Hematopoietic multipotent progenitor cell treated with erythropoietin and hydrocortisone succinate and interleukin-3 and kit ligand, for 8 days (in vitro differentiated cells): Measurements from ENCODE around the gene SLCO4A1.

ENCODE experiments used
- DNase-seq: peaks from one replicate; pipeline ENCODE4 v3.0.0-alpha.2; 2015

SLCO4A1 gene

DNA sequence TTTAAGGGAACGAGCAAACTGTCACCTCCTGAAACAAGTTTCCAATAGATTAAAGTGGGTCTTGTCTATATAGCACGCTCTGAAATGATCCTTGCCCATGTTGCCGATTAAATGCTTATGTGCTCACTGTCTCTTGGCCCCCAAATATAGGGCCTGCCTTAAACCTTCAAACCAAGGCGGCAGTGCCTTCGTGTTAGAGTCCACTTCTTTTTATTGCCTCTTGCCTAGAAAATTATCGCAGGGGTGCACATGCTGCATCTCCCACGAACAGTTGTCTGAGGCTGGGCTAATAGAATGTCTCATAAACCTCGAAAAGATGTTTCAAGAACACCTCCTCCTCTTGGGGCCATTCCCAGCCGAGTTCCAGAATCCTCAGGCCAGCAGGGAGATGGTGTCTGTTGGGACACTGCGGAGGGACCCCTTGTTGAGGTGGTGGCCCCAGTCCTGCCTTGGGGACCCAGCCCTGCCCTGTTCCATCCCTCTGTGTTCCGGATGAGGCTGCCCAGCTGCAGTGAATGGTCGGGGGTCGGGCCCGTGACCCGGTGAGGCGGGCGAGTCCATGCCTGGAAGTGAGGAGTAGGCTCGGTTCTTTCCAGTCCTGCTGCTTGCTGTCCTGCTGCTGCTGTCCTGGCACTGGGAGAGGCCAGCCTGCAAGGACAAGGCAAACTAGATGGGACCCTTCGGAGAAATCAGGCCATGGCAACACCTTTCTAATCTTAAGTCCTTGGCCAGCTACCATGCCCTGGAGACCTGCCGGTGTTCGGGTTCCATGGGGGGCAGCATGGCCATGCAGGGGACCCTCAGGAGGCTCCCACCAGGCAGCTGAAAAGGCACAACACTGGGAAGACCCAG, 34.7 kb upstream of the SLCO4A1 start:
- DNase-seq = no peak

DNA sequence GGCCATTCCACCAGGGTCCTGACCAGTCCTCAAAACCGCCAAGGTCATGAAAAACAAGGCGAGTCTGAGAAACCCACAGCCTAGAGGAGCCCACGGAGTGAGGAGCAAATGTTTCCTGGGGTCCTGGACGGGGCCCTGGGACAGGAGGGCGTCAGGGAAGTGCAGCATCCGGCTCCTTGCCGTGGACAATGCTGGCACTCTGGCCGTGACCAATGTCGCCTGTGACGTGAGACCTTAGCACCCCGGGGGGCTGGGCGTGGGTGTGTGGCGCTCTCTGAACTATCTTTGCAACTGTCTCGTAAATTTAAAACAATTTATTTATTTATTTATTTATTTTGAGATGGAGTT, 34.1 kb upstream of the SLCO4A1 start:
- no peak for DNase-seq

DNA sequence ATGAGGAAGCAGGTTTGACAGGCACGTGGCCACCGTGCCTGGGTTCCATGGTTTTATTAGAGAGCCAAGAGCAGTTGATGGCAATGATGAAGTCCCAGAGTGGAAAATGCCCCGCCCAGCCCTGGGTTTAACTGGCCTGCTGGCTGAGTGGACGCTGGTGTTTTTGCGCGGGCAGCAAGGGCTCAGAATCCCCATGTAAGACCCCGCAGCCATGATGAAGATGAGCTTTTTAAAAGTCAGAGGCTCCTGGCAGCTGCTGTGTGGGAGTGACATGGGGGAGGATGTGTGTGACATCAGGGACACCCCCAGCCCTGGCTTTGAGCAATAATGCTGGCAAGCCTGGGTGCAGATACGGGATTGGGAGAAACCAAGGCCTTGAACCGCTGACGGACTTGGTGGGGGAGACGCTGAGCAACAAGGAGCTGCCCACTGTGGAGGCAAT, 33.0 kb upstream of the SLCO4A1 start:
- no peak for DNase-seq

DNA sequence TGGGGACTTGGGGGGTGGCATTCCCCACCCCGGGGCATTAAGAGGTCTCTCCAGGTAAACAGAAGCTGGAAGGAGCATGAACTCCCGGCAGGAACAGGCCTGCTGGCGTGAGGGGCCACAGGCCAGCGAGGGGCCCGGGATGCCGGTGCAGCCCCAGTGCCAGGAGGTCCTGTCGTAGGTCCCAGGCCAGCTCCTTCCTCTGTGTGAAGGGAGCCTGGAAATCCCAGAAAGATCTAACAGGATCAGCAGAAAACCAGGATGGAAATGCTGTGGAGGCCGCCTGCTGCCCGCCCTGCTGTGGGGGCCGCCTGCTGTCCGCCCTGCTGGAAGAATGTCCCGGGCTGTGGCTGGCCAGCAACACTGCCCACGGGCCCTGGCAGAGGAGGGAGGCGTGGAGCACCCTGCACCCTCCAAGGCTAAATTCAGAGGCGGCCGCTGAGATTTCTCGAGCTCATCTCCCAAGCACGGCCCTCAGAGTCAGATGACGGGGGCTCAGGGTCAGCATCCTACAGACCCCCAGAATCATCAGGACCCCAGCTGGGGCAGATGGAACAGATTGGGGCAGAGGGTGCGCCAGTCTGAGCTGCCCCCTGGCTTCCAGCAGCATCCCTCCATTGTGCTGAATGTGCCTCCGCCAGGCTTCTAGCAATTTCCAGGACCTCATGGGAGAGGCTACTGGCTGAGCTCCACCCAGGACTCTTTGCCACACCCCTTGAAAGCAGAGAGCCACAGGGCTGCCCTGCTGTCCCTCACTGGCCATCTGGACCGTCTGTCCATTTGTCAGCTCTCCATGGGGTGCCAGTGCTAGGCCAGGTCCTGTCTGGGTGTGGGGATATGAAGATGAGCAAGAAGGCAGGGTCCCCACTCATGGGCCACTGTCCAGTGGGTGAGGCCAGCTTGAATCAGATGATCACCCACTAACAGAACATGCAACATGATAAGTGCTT, 32.2 kb upstream of the SLCO4A1 start:
- no peak for DNase-seq

DNA sequence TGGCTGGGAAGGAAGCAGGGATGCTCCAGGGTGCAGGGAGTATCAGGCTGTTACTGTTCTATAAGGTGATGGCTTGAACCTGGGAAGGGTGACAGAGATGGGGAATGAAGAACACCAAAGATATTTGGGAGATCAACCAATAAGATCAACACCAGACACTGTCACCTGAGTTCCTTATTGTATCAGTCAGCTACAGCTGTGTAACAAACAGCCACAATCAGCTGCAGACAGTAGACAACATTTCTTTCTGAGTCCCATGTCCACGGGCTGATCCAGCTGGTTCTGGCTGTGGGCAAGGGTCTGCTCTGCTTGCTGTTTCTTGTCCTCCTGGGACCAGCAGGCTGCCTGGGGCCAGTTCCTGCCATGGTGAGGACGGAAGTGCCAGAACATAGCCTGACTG, 31.3 kb upstream of the SLCO4A1 start:
- DNase-seq = no peak

DNA sequence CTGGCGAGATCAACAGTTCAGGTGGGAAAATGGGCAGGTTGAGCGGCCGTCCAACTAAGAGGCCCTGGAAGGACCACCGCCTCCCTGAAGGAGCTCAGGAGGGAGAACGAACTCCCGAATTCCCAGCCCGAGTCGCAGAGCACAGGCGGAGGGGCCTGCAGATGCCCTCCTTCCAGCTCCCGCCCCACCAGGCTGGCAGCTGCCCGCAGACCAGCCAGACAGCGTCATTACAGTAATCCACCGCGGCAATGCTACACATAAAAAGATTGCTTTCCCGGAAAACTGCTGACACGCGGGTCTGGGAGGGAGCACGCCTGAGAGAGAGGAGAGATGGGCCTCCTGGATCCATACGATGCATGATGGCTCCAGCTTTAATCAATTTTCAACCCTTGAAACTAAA, 30.5 kb upstream of the SLCO4A1 start:
- no peak for DNase-seq

DNA sequence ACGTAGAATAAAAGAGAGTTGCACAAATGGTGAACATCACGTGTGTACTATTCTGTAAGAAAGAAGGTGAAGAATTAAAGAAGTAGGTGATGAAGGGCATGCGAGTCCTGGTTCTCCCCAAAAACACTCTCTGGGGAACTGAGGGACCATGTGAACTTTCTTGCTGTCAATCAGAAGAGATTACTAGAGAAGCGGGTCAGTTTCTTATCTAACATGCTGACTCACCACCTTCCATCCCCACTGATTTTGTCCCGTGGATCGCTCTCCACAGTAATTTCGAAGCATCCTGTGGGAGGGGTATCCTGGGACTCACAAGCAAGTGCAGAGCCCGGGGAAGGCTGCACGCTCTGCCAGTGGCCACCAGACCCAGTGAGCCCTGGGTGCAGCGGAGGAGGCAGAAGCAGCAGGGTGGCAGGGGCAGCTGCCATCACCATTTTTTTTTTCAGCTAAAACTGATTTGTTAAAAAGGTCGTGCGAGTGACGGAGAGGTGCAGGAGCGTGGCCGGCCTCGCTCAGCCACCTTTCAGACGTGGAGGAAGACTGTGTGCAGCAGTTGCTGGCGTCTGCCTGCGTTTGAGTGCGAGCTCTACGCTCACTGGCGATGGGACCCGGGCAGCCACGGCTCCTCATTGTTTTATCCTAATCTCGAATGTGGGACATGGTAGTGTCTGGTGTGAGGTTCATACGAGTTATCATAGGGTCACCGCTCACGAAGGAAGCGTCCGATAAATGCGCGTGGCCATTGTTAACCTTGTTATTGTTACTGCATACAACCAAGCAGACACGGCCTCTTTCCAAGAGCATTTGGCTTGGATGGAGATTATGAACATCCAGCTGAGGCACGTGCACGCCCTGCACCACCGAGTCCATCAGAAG, 28.0 kb upstream of the SLCO4A1 start:
- no peak for DNase-seq

DNA sequence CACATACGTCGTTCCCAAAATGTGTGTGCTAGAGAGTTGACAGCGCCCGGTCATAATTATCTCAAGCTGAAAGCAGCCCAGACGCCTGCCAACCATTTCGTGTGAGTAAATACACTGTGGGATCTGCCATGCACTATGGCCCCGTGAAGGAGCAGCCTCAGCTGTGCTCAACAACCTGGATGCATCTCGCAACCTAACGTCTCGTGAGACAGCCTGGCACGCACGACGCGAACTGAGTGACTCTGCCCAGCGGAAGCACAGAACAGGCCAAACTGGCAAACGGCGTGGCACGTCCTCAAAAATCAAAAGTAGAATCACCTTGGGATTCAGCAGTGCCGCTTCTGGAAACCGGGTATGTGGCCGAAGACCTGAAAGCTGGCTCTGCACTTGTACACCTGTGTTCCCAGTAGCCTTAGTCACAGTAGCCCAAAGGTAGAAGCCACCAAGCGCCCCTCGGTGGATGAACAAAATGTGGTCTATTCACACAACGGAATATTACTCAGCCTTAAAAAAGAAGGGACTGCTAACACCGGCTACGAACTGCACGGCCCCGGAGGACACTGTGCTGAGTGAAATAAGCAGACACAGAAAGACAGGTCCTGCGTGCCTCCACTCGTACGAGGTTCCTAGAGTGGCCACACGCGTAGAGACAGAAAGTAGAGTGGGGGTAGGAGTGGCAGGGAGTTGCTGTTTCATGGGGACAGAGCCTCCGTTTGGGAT, 27.2 kb upstream of the SLCO4A1 start:
- DNase-seq = no peak

DNA sequence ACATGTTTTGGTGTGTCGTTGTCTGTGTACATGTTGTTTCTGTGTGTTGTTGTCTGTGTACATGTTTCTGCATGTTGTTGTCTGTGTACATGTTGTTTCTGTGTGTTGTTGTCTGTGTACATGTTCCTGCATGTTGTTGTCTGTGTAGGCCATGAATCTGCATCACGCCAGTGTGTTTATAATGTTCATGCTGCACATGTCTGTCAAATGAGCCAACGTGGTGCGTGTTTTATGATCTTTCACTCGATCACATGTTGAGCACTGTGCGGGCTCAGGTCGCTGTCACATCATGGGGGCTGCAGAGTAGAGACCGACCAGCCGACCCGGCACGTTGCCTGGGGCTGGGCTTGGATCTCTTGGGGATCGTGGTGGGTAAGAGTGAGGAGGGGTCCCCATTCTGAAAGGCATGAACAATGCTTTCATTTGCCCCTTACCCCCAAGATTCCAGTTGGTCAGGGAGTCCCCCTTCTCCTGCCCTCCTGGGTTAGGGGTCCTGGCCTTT, 26.5 kb upstream of the SLCO4A1 start:
- DNase-seq = no peak

DNA sequence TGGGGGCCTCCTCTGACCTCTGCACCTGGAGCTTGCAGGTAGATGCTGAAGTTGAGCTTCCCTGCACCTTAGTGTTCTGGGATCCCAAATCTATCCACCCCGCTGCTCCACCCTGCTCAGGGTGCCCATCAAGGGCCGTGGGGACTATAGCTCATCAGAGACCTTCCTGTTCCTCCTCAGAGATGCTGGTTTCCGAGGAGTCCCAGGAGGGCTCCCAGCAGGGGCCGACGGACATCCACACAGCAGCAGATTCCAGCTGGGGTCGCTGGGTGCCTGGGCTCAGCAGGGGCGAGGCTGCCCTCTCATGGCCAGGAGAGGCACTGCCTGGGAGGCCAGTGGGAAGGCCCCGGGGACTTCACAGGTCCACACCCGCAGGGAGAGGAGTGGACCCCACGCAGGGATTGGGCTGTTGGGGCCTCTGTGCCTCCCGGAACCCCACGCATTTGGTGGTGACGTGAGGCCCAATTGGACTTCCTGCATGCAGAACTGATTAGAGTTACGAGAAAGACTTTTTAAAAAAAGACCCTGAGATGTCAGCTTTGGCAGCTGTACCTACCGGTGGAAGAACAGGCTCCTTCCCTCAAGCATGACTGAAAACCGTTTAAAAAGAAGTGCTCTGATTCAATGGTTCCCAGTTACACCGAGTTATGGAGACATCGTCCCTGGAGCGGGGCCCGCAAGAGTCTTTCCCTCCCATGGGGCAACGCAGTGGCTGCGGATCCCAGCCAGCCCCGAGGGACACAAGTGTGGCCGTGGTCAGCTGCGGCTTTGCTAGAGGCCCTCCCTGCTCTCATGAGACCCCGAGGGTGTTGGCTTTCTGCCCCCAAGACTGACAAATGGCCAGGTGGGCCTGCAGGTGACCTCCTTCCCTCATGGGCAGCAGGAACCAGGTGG, 25.3 kb upstream of the SLCO4A1 start:
- DNase-seq = peak; percentile 77

DNA sequence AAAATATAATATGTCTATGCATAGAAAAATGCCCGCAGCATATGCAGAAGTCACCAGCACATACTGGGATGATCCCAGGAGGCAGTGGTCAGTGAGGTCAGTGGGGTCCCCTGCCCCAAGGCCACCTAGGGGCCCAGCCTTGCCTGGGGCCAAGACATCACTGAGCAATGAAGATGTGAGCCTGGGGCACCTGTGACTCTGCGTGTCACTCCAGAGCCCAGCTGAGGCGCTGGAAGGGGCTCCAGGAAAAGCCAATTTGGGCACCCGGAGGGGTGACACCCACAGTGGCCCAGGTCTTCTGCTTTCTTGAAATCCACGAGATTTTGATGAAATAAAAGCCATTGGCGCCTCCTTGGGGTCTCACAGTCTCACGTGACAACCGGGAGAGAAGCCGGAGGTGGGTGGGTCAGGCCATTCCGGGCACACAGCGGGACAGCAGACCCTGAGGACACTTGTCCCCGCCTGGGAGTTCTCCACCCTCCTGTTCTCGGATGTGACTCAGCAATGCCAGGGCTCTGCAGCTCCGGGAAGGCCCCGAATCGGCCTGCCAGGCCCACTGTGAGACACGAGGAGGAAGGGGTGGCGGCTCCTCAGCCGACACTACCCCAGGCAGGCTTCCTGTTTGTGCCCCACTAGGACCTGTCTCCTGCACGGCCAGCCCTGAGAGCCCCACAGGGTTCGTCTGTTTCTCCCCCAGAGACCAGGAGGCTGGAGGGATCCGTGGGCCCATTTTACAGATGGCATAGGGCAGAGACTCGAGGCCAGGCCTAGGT, 24.4 kb upstream of the SLCO4A1 start:
- peak; percentile 82 for DNase-seq

DNA sequence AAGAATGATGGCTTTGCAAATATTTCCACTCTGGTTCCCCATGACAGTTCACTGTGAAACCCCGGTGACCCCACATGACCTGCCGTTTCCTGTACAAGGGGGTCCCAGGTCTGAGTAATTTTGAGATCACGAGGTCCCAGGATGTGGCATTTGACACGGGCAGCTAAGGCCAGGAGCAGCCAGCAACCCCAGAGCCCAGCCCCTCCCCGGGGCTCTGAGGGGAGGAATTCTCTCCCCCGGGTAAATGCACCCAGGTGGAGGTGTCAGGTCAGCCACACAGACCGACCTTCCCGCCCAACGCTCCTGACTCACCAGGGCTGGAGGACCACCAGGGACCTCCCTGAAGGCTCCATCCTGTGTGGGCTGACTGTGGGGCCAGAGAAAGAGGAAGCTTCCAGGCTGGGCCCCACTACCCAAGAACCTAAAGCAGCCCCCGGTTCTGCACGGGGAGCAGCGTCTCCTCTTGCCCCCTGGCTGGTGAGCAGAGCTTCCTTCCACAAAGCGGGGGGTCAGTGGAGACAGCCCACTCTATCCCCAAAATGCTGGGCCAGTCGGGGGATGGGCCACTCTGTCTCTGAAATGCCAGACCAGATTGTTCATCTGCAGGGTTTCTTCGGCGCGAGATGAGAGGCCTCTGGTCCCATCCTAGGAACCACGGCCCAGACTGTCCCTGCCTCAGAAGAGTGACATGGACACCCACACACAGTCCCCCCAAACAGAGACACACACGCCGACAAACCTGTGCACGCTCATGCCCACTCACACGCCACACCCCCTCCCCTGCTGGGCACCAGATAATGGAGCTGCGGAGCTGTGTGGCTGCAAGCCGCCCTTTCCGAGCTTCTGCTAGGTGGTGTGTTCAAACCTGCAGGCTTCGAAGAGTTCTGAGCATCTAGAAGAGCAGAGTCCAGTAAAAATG, 23.4 kb upstream of the SLCO4A1 start:
- DNase-seq = peak; percentile 42

DNA sequence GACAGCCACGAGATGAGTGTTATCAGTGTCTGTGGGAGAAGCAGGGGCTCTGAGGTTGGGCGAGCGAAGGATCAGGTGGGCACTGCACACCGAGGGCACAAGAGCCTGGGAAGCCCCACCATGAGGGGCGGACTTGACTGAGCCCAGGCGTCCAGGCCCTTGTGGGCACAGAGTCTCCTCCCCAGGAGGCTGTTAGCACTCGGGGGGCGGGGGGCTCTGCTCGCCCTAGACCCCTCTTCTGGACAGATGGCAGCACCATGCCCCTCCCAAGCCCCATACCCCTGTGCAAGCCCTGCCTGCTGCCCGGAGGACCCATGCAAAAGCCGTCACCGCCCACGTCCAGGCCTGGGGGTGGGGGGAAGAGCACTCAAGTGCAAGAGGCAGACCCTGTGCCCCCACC, 21.7 kb upstream of the SLCO4A1 start:
- no peak for DNase-seq

DNA sequence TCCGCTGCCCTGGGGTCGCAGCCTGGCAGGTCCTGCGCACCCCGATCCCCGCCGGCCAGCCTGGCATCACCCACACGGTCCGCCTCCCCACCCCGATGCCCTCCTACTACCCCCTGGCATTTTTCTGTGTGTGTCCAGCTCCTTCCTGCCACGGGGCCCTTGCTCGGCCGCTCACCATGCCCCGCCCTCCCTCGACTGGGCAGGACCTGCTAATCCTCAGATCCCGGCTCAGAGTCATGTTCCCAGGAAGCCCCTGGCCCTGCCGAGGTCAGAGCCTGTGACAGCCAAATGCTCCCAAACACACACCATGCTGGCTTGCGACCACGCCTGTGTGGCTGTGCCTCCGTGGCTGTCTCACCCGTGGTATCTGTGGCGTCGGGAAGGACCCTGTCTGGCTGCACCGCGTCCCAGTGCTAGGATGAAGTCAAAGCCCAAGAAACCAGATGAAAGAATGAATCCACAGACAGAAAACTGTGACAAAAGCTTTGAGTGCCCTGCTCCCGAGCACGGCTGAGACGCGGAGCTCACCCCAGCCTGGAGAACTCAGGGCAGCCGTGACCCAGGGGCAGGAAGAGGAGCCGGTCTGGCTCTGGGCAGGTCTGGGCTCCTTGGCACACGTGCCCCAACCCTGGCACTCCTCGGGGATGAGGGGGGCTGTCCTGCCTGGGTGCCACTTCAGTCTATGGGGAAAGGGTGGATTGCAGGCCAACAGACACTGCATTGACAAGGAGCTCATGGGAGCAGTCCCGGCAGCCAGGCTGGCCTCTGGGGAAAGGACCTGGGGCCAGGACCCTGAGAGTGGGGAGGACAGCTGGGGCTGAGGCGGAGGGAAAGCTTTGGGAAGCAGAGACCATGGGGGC, 20.8 kb upstream of the SLCO4A1 start:
- DNase-seq = no peak

DNA sequence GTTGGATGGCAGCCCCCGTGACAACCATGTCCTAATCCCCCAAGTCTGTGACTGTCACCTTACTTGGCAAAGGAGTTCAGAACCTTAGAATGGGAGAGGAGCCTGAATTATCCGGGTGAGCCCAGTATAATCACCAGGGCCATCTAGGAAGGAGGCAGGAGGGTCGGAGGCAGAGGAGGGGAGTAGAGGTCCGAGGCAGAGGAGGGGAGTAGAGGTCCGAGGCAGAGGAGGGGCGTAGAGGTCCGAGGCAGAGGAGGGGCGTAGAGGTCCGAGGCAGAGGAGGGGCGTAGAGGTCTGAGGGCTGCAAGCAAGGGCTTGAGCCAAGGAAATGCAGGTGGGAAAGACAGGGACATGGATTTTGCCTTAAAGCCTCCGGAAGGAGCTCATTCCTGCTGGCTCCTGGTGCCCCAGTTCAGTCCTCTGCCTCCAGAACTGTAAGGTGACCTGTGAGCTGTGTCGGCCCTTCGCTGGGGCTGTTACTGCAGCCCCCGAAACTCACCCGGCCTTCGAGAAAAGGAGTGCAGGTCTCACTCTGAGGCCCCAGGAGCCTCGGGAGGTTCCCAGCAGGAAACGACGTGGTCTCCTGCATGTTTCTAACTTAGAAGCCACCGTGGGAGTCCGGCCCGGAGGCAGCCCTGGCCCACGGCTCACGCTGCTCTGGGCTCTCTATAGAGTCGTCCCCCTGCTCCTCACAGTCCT, 20.0 kb upstream of the SLCO4A1 start:
- no peak for DNase-seq

DNA sequence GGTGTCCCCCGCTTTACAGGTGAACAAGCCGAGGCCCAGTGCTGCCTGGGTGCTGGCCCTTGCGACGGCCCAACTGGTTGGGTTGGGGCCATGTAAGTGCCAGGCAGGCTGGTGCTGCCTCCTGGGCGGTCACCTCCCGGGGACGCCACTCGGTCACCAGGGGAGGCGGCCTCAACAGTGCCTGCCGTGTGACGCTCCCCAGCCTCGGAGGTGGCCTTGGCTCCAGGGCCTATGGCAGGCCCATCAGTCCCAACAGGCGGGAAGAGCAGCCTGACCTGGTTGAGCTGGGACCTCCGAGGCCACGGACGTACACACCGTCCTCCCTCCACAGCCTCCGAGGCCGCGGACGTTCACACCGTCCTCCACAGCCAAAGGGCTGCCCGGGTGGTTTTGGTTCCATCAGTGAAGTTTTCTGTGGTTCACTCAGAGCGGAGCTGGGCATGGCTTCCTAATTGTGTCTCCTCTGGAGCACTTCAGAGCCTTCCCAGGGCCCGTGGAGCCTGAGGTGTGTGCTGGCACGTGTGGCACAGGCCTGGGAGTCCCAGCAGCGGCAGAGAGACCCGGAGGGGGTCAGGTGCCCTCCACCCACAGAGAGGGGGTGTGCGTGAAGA, 19.3 kb upstream of the SLCO4A1 start:
- DNase-seq = no peak
